IgD-negative memory B cell (primary cell): Measurements from ENCODE around the gene MMP8. TPM values are rescaled to one million over a fixed set of nuclear protein-coding genes. Genes with fewer than 3 reads are reported as not detected.
"Not testable (repeated sequence)": the region's sequence is repeated elsewhere in the genome, so short reads cannot be mapped to it uniquely, and the experiment has no call there.

Experiments
- H3K27ac Mint-ChIP-seq, 3 donors: one replicate each; pipeline ENCODE4 v1.8.0; 2020 to 2022; ENCODE audit warnings: mild to moderate bottlenecking in 3 of 3, mixed read lengths in 3 of 3, moderate library complexity in 1 of 3
- H3K27me3 Mint-ChIP-seq: one replicate; pipeline ENCODE4 v1.8.0; 2021; ENCODE audit warnings: mixed read lengths
- H3K36me3 Mint-ChIP-seq: one replicate; pipeline ENCODE4 v1.8.0; 2020; ENCODE audit warnings: mild to moderate bottlenecking, mixed read lengths
- H3K4me1 Mint-ChIP-seq, 3 donors: one replicate each; pipeline ENCODE4 v1.8.0; 2020 to 2022; ENCODE audit warnings: mixed read lengths in 3 of 3, mild to moderate bottlenecking in 1 of 3
- H3K4me3 Mint-ChIP-seq, 4 donors: one replicate each; pipeline ENCODE4 v1.8.0; 2020 to 2022; ENCODE audit warnings: mild to moderate bottlenecking in 4 of 4, mixed read lengths in 4 of 4, moderate library complexity in 3 of 4
- H3K9me3 Mint-ChIP-seq, 3 donors: one replicate each; pipeline ENCODE4 v1.8.0; 2020 to 2021; ENCODE audit warnings: mixed read lengths in 3 of 3, mild to moderate bottlenecking in 1 of 3
- polyA plus RNA-seq: library from polyadenylated mRNA; unstranded; fragments of 300-500 nt; fragmentation: Illumina TruSeq; gene quantifications from one replicate; pipeline ENCODE4 v1.2.3, GENCODE V29; 2021

MMP8 gene
- polyA plus RNA-seq, 1 donor from 2014 or later, result not detected

DNA sequence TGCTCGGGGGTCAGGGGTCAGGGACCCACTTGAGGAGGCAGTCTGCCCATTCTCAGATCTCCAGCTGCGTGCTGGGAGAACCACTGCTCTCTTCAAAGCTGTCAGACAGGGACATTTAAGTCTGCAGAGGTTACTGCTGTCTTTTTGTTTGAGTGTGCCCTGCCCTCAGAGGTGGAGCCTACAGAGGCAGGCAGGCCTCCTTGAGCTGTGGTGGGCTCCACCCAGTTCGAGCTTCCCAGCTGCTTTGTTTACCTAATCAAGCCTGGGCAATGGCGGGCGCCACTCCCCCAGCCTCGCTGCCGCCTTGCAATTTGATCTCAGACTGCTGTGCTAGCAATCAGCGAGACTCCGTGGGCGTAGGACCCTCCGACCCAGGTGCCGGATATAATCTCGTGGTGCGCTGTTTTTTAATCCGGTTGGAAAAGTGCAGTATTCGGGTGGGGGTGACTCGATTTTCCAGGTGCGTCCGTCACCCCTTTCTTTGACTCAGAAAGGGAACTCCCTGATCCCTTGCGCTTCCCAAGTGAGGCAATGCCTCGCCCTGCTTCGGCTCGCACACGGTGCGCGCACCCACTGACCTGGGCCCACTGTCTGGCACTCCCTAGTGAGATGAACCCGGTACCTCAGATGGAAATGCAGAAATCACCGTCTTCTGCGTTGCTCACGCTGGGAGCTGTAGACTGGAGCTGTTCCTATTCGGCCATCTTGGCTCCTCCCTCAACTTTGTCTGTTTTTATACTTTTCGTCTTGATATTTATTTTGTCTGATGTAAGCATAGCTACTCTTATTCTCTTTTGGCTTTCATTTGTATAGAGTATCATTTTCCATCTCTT is 22.2 kb upstream of the MMP8 start:
- H3K4me1 Mint-ChIP-seq, H3K4me3 Mint-ChIP-seq, H3K36me3 Mint-ChIP-seq, H3K9me3 Mint-ChIP-seq, H3K27ac Mint-ChIP-seq: not testable (repeated sequence)
- H3K27me3 Mint-ChIP-seq, result peaks cover 12% of the 10 kb centered on the region

DNA sequence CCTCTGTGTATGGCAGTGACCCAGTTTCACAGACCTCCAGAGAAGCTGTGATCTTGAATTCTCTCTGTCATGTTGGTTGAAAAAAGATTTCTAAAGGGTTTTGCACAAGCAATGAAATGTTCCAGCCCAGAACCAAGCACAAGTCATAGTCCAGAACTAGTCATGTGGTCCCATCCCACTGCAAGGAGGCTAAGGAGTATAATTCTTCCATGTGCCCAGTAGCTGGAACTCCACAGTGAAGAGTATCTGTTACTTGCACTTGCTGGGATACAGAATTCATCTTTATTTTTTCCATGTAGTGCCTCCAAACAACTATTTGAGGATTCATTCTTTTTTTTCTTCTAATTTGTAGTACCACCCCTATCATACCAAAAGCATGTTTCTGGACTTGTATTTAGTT is 9.9 kb upstream of the MMP8 start:
- H3K27ac Mint-ChIP-seq, result no peak overlapping the region
- no peak overlapping the region for H3K4me3 Mint-ChIP-seq
- peaks cover 0 to 1% (median 0%) of the 10 kb centered on the region in 3 donors for H3K9me3 Mint-ChIP-seq
- no peaks in the 10 kb centered on the region for H3K4me1 Mint-ChIP-seq
- no peaks in the 10 kb centered on the region for H3K36me3 Mint-ChIP-seq
- peaks cover 3% of the 10 kb centered on the region for H3K27me3 Mint-ChIP-seq

DNA sequence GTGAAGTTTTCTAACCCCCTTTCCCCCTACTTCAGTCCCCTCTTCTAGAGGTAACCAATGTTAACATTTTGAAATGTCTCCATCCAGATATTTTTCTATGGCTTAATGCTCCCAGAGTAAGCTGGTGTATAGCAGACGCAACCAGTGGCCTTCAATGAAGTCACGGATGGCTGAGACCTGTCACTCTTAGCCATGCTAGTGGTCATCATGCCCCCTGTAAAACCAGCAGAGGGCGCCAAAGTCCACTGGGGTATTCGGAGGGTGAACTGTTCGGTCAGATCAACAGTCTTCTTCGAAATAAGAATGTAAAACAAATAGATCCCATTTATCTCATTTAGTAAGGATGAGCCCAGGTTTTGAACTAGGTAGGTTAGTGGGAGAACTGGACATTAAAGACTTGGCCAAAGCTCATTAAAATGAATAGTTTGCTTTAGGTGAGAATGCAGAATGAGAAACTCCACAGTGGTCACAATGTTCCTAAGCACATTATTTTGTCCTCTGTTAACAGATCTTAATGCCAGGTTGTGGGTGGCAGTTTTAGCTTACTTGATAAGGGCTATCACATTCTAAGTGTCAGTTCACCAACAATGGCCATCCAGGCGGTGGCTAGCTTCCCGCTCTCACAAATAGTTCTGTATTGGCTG is 8.6 kb upstream of the MMP8 start:
- no peaks in the 10 kb centered on the region for H3K4me1 Mint-ChIP-seq
- peaks cover 1% of the 10 kb centered on the region for H3K27me3 Mint-ChIP-seq
- no peak overlapping the region for H3K27ac Mint-ChIP-seq
- H3K4me3 Mint-ChIP-seq, result no peak overlapping the region
- no peaks in the 10 kb centered on the region for H3K36me3 Mint-ChIP-seq
- peaks cover 0 to 1% (median 0%) of the 10 kb centered on the region in 3 donors for H3K9me3 Mint-ChIP-seq

DNA sequence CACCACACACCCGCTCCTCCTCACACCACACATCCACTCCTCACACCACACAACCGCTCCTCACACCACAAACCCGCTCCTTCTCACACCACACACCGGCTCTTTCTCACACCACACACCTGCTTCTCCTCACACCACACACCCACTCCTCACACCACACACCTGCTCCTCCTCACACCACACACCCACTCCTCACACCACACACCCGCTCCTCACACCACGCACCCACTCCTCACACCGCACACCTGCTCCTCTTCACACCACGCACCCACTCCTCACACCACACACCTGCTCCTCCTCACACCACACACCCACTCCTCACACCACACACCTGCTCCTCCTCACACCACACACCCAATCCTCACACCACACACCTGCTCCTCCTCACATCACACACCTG is 6.2 kb upstream of the MMP8 start:
- not testable (repeated sequence) for H3K27ac Mint-ChIP-seq, H3K4me1 Mint-ChIP-seq, H3K4me3 Mint-ChIP-seq, H3K36me3 Mint-ChIP-seq, H3K9me3 Mint-ChIP-seq, H3K27me3 Mint-ChIP-seq

DNA sequence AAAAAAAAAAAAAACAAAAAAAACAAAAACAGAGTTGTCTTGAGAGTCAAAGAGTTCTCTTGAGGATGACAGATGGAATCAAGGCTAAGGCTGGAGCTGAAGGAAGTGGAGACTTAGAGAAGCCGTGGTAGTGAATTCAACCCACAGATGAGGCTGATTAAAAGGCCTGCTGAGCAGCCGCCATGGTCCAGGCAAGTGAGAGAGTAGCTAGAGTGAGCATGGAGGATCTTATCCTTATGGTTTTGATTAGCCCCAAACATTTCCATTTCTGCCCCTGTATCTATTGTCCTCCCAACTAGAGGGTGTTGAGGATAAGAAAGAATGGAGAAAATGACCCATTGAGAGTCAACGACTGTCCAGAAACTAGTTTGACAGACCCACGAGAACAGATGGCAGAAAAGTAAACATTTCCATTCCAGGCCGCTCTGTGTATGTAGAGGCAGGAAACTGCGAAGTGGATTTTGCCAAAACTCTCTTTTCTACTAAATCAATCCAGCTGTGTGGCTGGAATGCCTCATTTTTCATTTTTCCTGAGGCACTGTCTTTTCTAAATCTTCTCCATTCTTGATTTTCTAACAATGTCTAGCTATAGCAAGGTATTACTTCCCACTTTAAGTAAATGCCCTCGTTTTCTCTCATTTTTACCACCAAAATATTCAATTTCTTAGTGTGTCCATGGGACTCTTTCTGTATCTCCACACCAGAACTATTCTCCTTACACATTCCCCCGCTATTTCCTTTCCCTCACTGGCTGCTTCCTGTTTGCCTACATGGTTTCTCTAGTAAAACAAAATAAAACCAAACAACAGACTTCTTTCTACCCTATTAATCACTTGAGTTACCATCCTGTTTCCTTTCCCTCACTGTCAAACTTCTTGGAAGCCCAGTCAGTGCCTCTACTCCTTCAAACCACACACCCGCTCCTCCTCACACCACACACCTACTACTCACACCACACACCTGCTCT is 5.4 kb upstream of the MMP8 start:
- Mint-ChIP-seq H3K27me3 (peaks cover 3% of the 10 kb centered on the region), H3K4me1 (no peaks in the 10 kb centered on the region), H3K27ac (no peak overlapping the region), H3K36me3 (no peaks in the 10 kb centered on the region), H3K9me3 (no peaks in the 10 kb centered on the region), H3K4me3 (no peak overlapping the region)

DNA sequence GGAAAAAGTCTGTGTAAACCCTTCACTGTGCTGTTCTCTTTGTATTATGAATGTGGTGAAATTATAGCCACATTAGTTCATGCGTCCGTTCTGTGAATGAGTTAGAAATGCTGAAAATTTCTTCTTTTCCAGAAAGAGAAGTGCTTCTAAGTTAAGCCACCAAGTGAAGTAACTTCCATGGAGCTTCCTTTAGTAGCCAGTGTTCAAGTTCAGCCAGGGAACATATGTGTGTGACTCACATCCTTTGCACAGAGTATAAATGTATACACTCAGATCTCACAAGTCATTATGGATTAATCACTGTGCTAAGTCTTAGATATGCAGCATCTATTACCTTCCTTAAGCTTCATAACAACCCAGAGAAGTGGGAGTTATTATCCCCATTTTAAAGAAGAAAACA is 3.1 kb upstream of the MMP8 start:
- H3K9me3 Mint-ChIP-seq, result peaks cover 0 to 7% (median 3%) of the 10 kb centered on the region in 3 donors

DNA sequence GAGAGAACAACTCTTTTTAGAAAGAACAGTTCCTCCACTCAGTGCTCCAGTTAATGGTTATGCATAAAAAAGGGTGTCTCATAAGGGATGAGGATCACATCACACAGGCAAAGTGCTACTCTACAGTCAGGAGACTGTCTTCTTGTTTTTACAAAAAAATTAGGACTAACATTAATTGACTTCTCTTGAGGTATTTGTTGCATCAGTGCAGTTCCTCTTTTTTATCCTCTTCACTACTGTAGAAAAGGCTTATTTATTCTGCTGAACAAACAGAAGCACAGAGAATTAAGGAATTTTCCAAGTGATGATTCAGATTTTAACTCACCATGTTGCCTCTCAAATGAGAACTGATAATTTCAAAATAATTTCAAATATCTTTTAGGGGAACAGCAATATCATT is 1.9 kb downstream of the MMP8 start:
- no peak overlapping the region for H3K27ac Mint-ChIP-seq
- H3K36me3 Mint-ChIP-seq, result no peaks in the 10 kb centered on the region
- H3K27me3 Mint-ChIP-seq, result peaks cover 4% of the 10 kb centered on the region
- peaks cover 0 to 7% (median 3%) of the 10 kb centered on the region in 3 donors for H3K9me3 Mint-ChIP-seq
- no peaks in the 10 kb centered on the region for H3K4me1 Mint-ChIP-seq
- no peak overlapping the region for H3K4me3 Mint-ChIP-seq

More for the DNA sequence above, 3.1 kb upstream of the MMP8 start:
- Mint-ChIP-seq H3K36me3 (no peaks in the 10 kb centered on the region), H3K4me3 (no peak overlapping the region), H3K27me3 (peaks cover 3% of the 10 kb centered on the region), H3K4me1 (no peaks in the 10 kb centered on the region), H3K27ac (no peak overlapping the region)

DNA sequence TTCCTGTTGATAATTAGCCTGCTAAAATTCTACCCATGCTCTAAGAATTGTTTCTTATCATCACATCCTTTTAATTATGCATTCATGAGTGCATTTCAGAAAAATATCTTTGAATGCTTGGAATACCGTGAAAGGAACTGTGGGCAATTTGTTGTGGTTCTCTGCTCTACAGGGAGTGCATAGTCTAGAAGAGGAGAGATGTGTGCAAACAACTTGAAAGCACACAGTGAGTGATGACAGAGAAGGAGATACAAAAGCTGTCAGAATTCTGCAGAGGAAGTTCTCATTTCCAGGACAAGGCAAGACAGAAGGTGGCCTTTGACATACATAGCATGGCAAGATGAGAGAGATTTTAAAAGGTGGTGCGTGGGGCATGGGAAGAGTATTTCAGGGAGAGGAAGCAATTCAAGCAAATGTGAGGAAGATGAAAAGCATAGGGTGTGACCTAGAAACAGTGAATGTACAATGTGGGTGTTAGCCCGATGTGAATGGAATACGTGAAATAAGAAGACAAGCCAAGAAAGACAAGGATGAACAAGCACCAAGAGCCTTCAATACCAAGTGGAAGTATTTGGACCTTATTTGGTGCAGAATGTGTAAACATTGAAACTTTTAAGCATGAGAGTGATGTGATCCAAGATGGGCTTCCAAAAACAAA is 5.0 kb downstream of the MMP8 start:
- Mint-ChIP-seq H3K9me3 (peaks cover 0 to 7% (median 3%) of the 10 kb centered on the region in 3 donors), H3K4me1 (peaks cover 0 to 7% (median 7%) of the 10 kb centered on the region in 3 donors), H3K4me3 (no peak overlapping the region), H3K27me3 (peaks cover 4% of the 10 kb centered on the region), H3K27ac (no peak overlapping the region), H3K36me3 (no peaks in the 10 kb centered on the region)

DNA sequence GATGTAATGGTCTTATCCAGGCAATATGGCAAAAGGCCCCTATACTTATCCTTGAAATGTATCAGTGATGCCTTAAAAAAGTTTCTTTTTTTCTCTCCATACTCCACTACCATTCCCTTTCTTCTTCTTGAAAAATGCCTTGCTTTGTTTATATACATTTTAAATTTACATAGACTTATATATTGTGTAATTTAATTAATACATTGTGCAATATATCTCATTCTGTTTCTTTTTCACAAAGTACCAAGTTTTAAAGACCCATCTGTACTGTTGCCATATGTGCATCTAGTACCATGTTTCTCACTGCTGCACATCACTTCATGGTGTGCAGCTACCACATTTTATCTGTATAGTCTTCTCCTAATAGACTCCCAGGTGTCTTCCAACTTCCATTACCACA is 7.5 kb downstream of the MMP8 start:
- peaks cover 4% of the 10 kb centered on the region for H3K27me3 Mint-ChIP-seq
- H3K27ac Mint-ChIP-seq, result no peak overlapping the region
- no peaks in the 10 kb centered on the region for H3K36me3 Mint-ChIP-seq
- no peaks in the 10 kb centered on the region for H3K9me3 Mint-ChIP-seq
- peaks cover 0 to 7% (median 7%) of the 10 kb centered on the region in 3 donors for H3K4me1 Mint-ChIP-seq
- H3K4me3 Mint-ChIP-seq, result no peak overlapping the region

DNA sequence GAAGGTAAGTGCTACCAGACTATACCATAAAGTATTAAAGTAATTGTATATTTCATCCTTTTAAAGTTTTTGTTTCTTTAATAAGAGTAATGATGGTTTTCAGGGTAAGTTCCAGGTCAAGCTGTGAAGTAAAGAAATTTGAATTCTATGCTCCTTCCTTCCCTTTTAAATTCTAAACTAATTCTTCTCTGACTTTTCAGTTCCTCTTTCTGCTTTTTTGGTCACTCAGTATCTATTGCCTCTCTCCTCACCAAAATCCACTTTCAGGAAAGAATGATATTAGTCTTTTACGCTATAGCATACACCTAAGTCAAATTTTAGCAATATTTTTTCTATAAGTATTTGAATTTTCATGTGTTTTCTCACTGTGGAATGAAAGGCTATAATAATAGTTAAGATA is 8.2 kb downstream of the MMP8 start:
- Mint-ChIP-seq H3K4me1 (peaks cover 0 to 7% (median 7%) of the 10 kb centered on the region in 3 donors), H3K9me3 (no peaks in the 10 kb centered on the region), H3K36me3 (no peaks in the 10 kb centered on the region), H3K27me3 (peaks cover 4% of the 10 kb centered on the region), H3K27ac (no peak overlapping the region), H3K4me3 (no peak overlapping the region)

DNA sequence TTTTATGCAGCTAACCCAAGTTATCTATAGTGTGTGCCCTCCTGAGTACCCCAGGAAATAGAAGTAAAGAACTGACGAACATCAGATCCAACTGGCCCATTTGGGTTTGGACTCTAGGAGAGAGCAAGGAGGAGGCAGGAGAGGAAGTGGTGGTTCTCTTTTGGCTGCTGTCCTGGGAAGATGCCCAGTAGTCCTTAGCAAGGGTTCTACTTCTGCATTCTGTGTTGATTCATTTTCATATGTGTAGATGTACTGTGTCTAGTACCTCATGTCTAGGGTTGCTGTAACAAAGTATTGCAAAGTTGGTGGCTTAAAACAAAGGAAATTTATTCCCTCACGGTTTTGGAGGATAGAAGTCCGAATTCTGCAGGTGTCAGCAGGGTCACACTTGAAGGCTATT is 12.6 kb downstream of the MMP8 start:
- Mint-ChIP-seq H3K36me3 (peaks cover 2% of the 10 kb centered on the region), H3K4me3 (no peak overlapping the region), H3K4me1 (peaks cover 0 to 7% (median 5%) of the 10 kb centered on the region in 3 donors), H3K27ac (no peak overlapping the region), H3K27me3 (peaks cover 2% of the 10 kb centered on the region), H3K9me3 (no peaks in the 10 kb centered on the region)

DNA sequence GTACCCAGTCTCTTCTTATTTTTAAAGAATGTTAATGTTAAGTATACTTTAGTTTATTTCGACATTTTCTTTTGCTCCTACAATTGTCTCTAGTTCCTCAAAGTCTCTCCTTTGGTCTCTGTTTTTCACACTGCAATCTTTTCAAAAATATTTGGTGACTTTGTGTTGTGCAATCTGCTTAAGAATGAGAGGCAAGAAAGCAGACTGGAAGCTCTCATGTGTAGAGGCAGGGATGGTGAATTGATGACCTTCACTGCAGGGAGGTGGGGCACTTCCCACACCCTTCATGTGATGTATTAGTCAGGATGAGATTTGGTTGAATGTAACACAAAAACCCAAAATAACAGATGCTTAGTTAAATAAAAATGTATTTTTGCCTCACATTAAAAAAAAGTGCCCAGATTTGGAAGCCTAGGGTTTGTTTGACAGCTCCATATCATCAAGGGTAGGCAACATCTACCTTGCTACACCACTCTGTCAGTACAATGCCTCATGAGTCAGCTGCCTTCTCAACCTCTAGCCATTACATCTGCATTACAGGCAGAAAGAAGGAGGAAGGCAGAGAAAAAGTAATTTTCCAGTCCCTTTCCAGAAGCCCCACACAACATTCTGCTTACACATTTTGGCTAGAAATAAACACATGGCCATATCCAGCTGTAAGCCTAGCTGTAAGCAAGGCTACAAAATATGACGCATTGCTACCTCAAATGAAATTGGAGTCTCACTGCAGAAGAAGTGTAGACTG is 15.4 kb downstream of the MMP8 start:
- no peak overlapping the region for H3K4me3 Mint-ChIP-seq
- H3K4me1 Mint-ChIP-seq, result peaks cover 0 to 2% (median 0%) of the 10 kb centered on the region in 3 donors
- peaks cover 2% of the 10 kb centered on the region for H3K36me3 Mint-ChIP-seq
- no peak overlapping the region for H3K27ac Mint-ChIP-seq
- H3K27me3 Mint-ChIP-seq, result peaks cover 4% of the 10 kb centered on the region
- no peaks in the 10 kb centered on the region for H3K9me3 Mint-ChIP-seq

DNA sequence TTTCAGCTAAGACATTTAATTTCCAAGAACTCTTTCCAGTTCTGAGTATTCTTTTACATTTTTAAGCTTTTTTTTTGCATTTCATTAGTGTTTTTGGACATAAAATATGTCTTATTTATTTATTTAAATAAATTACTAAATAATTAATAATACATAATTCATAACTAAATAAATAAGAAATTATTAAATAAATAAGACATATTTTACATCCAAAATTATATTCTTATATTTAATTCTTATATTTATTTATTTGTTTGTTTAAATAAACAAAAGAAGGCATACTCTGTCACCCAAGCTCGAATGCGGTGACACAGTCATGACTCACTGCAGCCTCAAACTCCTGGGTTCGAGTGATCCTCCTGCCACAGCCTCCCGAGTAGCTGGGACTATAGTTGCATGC is 16.1 kb downstream of the MMP8 start:
- Mint-ChIP-seq H3K4me1 (peaks cover 0 to 2% (median 0%) of the 10 kb centered on the region in 3 donors), H3K27ac (no peak overlapping the region), H3K4me3 (no peak overlapping the region), H3K36me3 (peaks cover 2% of the 10 kb centered on the region), H3K9me3 (no peaks in the 10 kb centered on the region), H3K27me3 (peaks cover 4% of the 10 kb centered on the region)

DNA sequence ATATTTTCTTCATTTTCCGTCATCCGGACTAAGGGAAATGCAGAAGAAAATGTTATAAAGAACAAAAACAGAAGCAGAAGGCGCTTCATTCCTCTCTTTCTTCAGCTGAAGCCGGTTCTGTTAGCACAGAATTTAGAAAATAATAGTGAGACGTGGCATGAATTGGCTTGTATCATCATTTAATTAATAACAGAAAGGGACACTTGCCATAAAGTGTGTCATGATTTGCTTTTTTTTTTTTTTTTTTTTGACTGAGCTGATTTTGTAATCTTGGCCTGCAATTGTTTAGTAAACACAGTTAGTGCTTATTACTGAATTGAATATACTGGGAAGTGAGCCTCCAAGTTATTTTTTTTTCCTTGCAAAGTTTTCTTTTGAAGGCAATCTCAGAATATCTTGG is 19.1 kb downstream of the MMP8 start, which contains the start of gene MMP27:
Gene MMP27 (minus strand): TSS at position 144 of the 400 bp plus-strand sequence. CDS start 55 bp downstream, at position 89.
- peaks cover 0 to 2% (median 0%) of the 10 kb centered on the region in 3 donors for H3K4me1 Mint-ChIP-seq
- H3K9me3 Mint-ChIP-seq, result no peaks in the 10 kb centered on the region
- H3K36me3 Mint-ChIP-seq, result peaks cover 2% of the 10 kb centered on the region
- H3K27me3 Mint-ChIP-seq, result peaks cover 5% of the 10 kb centered on the region
- no peak within 1 kb of the TSS for H3K4me3 Mint-ChIP-seq
- no peak within 1 kb of the TSS for H3K27ac Mint-ChIP-seq
